Glutamatergic neuron (in vitro differentiated cells): ENCODE results near the gene RNF220. TPM values are rescaled to one million over a fixed set of nuclear protein-coding genes. Genes with fewer than 3 reads are reported as not detected.

ENCODE experiments used
- DNase-seq: peaks from one replicate; pipeline ENCODE4 v3.0.0; 2022
- H3K27ac Mint-ChIP-seq: one replicate; pipeline ENCODE4 v1.8.0; 2020; ENCODE audit warnings: mild to moderate bottlenecking, mixed read lengths, inconsistent platforms; ENCODE audit not compliant: unreplicated experiment
- H3K27me3 Mint-ChIP-seq: one replicate; pipeline ENCODE4 v1.8.0; 2020; ENCODE audit warnings: mild to moderate bottlenecking, moderate library complexity, mixed read lengths, inconsistent platforms; ENCODE audit not compliant: unreplicated experiment
- H3K36me3 Mint-ChIP-seq: one replicate; pipeline ENCODE4 v1.8.0; 2020; ENCODE audit warnings: mild to moderate bottlenecking, mixed read lengths, inconsistent platforms; ENCODE audit not compliant: unreplicated experiment
- H3K4me1 Mint-ChIP-seq: one replicate; pipeline ENCODE4 v1.8.0; 2020; ENCODE audit warnings: mild to moderate bottlenecking, low read depth, mixed read lengths, inconsistent platforms; ENCODE audit not compliant: unreplicated experiment
- H3K4me3 Mint-ChIP-seq: one replicate; pipeline ENCODE4 v1.8.0; 2020; ENCODE audit warnings: mild to moderate bottlenecking, mixed read lengths, inconsistent platforms; ENCODE audit not compliant: unreplicated experiment
- H3K9me3 Mint-ChIP-seq: one replicate; pipeline ENCODE4 v1.8.0; 2020; ENCODE audit warnings: mild to moderate bottlenecking, moderate library complexity, mixed read lengths, inconsistent platforms; ENCODE audit not compliant: unreplicated experiment
- total RNA-seq: library from RNA; stranded (reverse); fragmentation: NEBNext Ultra II Directional; extraction: Animal tissue kit (Norgen Biotek cat#: 25700); gene quantifications from one replicate; pipeline ENCODE4 v1.2.1, GENCODE V29; 2021; ENCODE audit not compliant: unreplicated experiment
- TF ChIP-seq, protein P1 (sequence below): fragments of 200-600 bp; sonication (generic); IDR thresholded peaks from one replicate; pipeline ENCODE4 v1.5.0; 2021; ENCODE audit not compliant: partially characterized antibody, unreplicated experiment

RNF220 gene
- total RNA-seq, 1 donor from 2014 or later: 99.4 TPM

DNA sequence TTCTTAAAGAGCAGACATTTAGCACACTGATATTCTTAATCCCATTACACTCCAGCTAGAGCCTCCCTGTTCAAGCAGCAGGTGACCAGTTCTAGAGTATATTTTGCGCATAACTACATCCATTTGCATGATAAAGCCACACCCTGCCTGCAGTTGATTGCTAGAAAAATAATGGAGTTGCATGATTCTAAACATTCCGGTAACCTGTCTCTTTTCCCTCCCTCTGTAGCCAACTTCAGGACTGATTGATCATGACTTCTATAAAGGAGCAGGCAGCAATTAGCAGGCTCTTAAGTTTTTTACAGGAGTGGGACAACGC is 284.4 kb downstream of the RNF220 start:
- H3K27ac Mint-ChIP-seq: no peak overlapping the region
- TF ChIP-seq, protein P1, sequence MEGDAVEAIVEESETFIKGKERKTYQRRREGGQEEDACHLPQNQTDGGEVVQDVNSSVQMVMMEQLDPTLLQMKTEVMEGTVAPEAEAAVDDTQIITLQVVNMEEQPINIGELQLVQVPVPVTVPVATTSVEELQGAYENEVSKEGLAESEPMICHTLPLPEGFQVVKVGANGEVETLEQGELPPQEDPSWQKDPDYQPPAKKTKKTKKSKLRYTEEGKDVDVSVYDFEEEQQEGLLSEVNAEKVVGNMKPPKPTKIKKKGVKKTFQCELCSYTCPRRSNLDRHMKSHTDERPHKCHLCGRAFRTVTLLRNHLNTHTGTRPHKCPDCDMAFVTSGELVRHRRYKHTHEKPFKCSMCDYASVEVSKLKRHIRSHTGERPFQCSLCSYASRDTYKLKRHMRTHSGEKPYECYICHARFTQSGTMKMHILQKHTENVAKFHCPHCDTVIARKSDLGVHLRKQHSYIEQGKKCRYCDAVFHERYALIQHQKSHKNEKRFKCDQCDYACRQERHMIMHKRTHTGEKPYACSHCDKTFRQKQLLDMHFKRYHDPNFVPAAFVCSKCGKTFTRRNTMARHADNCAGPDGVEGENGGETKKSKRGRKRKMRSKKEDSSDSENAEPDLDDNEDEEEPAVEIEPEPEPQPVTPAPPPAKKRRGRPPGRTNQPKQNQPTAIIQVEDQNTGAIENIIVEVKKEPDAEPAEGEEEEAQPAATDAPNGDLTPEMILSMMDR: no peak
- no peaks in the 10 kb centered on the region for H3K9me3 Mint-ChIP-seq
- H3K27me3 Mint-ChIP-seq: no peaks in the 10 kb centered on the region
- H3K36me3 Mint-ChIP-seq: no peaks in the 10 kb centered on the region
- no peaks in the 10 kb centered on the region for H3K4me1 Mint-ChIP-seq
- no peak for DNase-seq
- no peak overlapping the region for H3K4me3 Mint-ChIP-seq

DNA sequence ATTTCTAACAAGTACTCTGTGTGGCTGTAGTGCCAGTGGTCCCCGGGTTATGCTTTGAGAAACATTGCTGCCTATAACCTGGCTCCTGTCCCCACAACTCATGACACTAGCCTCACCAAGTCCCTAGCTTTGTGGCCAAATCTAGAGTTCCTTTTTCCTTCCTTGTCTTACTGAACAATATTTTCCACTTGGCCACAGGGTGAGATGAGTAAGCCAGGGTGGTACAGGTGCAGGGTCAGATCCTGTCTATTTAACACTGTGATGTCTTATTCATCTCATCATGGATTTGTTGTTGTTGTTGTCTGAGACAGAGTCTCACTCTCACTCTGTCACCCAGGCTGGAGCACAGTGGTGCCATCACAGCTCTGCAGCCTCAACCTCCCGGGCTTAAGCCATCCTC is 288.1 kb downstream of the RNF220 start:
- DNase-seq: no peak
- Mint-ChIP-seq H3K9me3 (peaks cover 2% of the 10 kb centered on the region), H3K4me1 (peaks cover 2% of the 10 kb centered on the region), H3K4me3 (no peak overlapping the region), H3K36me3 (no peaks in the 10 kb centered on the region), H3K27me3 (no peaks in the 10 kb centered on the region), H3K27ac (no peak overlapping the region)
- TF ChIP-seq, protein P1: no peak

DNA sequence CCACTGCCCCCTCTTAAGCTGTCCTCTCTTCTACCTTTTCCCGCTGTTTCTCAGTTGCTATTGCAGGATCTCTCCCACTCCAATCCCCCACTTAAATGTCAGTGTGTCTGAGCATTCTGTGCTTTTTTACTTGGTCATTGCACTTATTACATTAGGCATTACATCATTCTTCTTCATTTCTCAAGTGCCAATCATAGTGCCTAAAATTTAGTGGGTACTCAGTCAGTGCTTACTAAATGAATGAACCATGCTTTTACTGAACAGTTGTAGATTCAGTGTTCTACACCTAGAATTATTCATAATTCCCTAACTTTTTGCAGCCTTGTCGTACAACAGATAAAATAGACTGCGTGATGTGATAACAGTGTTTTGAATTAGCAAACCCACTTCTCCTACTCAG is 288.8 kb downstream of the RNF220 start:
- no peaks in the 10 kb centered on the region for H3K36me3 Mint-ChIP-seq
- TF ChIP-seq, protein P1: no peak
- no peaks in the 10 kb centered on the region for H3K27me3 Mint-ChIP-seq
- no peak overlapping the region for H3K4me3 Mint-ChIP-seq
- no peak for DNase-seq
- no peak overlapping the region for H3K27ac Mint-ChIP-seq
- H3K4me1 Mint-ChIP-seq: peaks cover 2% of the 10 kb centered on the region
- peaks cover 2% of the 10 kb centered on the region for H3K9me3 Mint-ChIP-seq

DNA sequence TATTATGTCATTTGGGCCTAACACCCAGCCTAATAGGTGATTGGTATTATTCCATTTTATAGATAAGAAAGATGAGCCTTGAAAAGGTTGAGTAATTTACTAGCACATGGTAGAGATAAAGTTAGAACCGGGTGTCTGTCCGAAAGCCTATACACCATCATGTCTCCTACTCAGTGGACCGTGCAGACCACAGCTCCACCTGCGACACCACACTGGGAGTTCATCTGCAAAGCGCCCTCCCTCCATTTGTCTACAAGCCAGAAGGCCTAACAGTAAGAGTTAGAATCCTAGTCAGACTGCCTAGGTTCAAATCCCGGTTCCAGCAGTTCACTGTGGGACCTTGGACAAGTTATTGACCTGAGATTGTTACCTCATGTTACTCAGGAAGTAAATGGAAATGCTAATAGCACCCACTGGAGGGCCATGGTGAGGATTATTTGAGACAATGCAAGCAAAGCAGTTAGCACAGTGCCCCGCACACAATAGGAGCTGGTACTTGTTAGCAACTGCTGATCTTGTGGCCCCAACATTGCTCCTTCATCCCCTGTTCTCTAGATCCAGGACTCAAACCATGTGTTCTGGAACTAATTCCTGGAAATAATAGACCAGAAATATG is 289.9 kb downstream of the RNF220 start:
- TF ChIP-seq, protein P1: no peak
- Mint-ChIP-seq H3K27me3 (no peaks in the 10 kb centered on the region), H3K4me3 (no peak overlapping the region), H3K36me3 (no peaks in the 10 kb centered on the region), H3K4me1 (peaks cover 2% of the 10 kb centered on the region), H3K9me3 (peaks cover 2% of the 10 kb centered on the region), H3K27ac (peak overlapping the region; percentile 13)
- DNase-seq: no peak

DNA sequence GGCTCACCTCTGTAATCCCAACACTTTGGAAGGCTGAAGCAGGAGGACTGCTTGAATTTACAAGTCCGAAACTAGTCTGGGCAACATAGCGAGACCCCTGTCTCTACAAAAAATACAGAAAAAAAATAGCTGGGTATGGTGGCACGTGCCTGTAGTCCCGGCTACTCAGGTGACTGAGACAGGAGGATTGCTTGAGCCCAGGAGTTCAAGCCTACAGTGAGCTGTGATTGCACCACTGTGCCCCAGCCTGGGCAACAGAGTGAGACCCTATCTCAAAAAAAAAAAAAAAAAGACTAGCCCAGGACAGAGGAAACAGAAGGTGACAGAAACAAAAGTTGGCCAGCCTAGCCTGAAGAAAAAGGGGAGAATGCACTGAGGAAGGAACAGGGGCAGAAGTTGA is 290.6 kb downstream of the RNF220 start:
- no peak overlapping the region for H3K4me3 Mint-ChIP-seq
- peaks cover 2% of the 10 kb centered on the region for H3K9me3 Mint-ChIP-seq
- H3K36me3 Mint-ChIP-seq: no peaks in the 10 kb centered on the region
- H3K27me3 Mint-ChIP-seq: no peaks in the 10 kb centered on the region
- H3K27ac Mint-ChIP-seq: peak overlapping the region; percentile 69
- H3K4me1 Mint-ChIP-seq: peaks cover 2% of the 10 kb centered on the region
- DNase-seq: no peak
- TF ChIP-seq, protein P1: no peak
